ENCODE results near the gene OVOL3.

OVOL3 gene

DNA sequence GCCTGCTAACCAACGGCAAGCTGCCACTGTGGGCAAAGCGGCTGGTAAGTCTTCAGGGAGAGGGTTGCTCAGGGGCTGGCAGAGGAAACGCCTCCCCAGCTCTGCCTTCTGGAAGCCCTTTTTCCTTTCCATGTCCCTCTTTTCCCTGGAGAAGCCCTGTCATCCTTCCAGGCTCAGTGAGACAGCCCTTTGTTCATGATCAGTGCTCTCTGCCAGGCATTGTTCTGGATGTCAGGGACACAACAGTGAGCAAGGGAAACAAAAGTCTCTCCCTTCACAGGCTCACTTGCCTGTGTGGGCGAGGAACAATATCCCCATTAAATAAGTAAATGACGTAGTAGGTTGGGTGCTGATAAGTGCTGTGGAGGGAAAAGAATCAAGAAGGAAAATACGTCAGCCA, 13.9 kb upstream of the OVOL3 start:
- TF ChIP-seq, protein P1, sequence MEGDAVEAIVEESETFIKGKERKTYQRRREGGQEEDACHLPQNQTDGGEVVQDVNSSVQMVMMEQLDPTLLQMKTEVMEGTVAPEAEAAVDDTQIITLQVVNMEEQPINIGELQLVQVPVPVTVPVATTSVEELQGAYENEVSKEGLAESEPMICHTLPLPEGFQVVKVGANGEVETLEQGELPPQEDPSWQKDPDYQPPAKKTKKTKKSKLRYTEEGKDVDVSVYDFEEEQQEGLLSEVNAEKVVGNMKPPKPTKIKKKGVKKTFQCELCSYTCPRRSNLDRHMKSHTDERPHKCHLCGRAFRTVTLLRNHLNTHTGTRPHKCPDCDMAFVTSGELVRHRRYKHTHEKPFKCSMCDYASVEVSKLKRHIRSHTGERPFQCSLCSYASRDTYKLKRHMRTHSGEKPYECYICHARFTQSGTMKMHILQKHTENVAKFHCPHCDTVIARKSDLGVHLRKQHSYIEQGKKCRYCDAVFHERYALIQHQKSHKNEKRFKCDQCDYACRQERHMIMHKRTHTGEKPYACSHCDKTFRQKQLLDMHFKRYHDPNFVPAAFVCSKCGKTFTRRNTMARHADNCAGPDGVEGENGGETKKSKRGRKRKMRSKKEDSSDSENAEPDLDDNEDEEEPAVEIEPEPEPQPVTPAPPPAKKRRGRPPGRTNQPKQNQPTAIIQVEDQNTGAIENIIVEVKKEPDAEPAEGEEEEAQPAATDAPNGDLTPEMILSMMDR (IDR thresholded peaks at IDR 0.05; ENCODE audit: extremely low read depth, insufficient read depth, missing control alignments): no peak
- in situ Hi-C loops (cut with MboI; ENCODE audit: low pct_unique_long_range_greater_than_20kb, low sequenced_read_pairs, unreplicated experiment): no loop called here
- DNase-seq (ENCODE audit: low spot score): no peak

DNA sequence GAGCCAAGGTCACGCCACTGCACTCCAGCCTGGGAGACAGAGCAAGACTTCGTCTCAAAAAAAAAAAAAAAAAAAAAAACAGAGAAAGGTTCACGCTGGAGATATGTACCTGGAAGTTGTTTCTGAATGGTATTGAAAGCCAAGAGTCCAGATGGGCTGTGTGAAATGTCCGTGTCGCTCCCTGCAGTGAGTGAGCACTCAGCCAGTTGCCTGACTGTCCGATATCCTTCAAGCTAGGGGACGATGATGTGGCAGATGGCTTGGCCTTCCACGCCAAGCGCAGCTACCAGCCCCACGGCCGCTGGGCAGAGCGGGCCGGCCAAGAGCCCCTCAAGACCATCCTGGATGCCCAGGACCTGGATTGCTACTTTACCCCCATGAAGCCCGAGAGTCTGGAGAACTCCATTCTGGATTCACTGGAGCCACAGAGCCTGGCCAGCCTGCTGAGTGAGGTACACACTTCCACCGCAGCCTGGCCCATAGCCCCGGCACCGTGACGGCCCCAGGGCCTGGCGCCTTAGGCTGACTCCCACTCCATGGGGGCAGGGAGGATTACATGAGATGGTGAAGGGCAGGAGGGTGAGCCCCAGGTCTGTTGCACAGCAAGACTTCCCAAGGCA, 11.7 kb upstream of the OVOL3 start:
- TF ChIP-seq, protein P1 (IDR thresholded peaks at IDR 0.05; ENCODE audit: extremely low read depth, insufficient read depth, missing control alignments): no peak

DNA sequence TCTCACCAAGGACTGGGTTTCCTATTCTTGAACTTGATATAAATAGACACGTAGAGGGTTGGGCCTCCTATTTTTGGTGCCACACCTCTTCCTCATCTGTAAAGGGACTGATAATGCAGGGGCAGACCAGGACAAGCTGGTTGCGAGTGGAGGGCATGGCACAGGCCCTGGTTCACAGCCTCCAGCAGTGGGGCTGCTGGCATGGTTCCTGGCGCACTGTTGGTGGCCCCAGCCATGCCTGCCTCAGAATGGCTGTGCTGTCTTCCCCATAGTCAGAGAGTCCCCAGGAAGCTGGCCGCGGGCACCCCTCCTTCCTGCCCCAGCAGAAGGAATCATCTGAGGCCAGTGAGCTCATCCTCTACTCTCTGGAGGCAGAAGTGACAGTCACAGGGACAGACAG, 10.5 kb upstream of the OVOL3 start:
- in situ Hi-C loops (cut with MboI; ENCODE audit: low pct_unique_long_range_greater_than_20kb, low sequenced_read_pairs, unreplicated experiment): no loop called here
- TF ChIP-seq, protein P1 (IDR thresholded peaks at IDR 0.05; ENCODE audit: extremely low read depth, insufficient read depth, missing control alignments): no peak
- no peak for DNase-seq (ENCODE audit: low spot score)

More for the DNA sequence above, 11.7 kb upstream of the OVOL3 start:
- in situ Hi-C loops (cut with MboI; ENCODE audit: low pct_unique_long_range_greater_than_20kb, low sequenced_read_pairs, unreplicated experiment): no loop called here
- DNase-seq (ENCODE audit: low spot score): no peak

DNA sequence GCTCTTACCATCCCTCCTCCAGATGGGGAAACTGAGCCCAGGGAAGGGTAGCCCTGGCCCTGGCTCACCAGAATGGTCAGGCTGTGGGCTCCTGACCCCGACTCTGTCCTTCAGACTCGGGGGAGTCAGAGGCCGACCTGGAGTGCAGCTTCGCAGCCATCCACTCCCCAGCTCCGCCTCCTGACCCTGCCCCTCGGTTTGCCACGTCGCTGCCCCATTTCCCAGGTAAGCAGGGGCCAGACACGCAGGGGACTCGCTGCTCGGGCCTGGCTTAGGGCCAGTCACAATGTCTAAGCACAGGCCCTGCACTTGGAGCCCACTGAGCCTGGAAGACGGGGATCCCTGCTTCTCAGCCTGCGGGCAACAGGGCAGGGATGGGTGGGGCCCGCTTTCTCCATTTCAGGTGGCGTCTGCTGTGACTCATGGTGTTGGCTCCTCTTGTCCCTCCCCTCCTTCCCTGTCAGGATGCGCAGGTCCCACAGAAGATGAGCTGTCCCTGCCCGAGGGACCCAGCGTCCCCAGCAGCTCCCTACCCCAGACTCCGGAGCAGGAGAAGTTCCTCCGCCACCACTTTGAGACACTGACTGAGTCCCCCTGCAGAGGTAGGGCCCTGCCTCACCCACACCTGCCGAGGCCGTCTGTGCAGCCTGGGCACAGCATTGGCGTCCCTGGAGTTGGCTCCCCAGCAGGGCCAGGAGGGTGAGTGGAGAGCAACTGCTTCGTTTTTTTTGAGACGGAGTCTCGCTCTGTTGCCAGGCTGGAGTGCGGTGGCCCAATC, 9.2 kb upstream of the OVOL3 start:
- TF ChIP-seq, protein P1 (IDR thresholded peaks at IDR 0.05; ENCODE audit: extremely low read depth, insufficient read depth, missing control alignments): no peak
- in situ Hi-C loops (cut with MboI; ENCODE audit: low pct_unique_long_range_greater_than_20kb, low sequenced_read_pairs, unreplicated experiment): no loop called here
- no peak for DNase-seq (ENCODE audit: low spot score)

GRCh38 chr19:36103040-36103626, 7.8 kb upstream of the OVOL3 start:
- in situ Hi-C loops (cut with MboI; ENCODE audit: low pct_unique_long_range_greater_than_20kb, low sequenced_read_pairs, unreplicated experiment): no loop called here
- TF ChIP-seq, protein P1 (IDR thresholded peaks at IDR 0.05; ENCODE audit: extremely low read depth, insufficient read depth, missing control alignments): no peak
- no peak for DNase-seq (ENCODE audit: low spot score)

DNA sequence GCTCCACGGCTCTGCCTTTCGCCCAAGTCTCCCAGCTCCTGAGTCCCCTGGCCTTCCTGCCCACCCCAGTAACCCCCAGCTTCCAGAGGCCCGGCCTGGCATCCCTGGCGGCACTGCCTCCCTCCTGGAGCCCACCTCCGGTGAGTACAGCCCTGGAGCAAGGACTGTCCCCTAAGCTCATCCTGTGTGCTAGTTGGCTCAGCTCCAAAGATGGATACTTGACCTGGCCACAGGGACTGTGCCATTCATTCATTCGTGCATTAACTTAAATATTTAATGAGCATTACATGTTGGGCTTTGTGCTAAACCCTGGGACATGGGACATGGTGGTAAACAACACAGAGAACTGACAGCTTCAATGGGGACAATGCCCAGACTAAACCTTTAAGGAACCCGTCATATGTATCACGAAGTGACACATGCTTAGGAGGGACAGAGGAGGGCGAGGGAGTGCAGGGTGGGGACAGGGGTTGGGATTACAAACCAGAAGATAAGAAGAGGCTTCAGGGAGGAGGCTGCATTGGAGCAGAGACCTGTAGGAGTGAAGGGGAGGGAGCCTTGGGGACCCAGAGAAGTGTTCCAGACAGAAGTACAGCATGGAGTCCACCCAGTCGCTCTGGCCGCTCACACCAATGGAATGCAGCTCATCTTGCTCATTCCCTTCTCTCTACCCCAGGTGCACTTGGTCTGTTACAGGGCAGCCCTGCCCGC, 6.9 kb upstream of the OVOL3 start:
- no peak for DNase-seq (ENCODE audit: low spot score)
- in situ Hi-C loops (cut with MboI; ENCODE audit: low pct_unique_long_range_greater_than_20kb, low sequenced_read_pairs, unreplicated experiment): no loop called here
- TF ChIP-seq, protein P1 (IDR thresholded peaks at IDR 0.05; ENCODE audit: extremely low read depth, insufficient read depth, missing control alignments): no peak
